DMS153 (cell line): ENCODE data around the gene DHRSX.
"Not testable (repeated sequence)": the region's sequence is repeated elsewhere in the genome, so short reads cannot be mapped to it uniquely, and the experiment has no call there.

ENCODE experiments used
- DNase-seq: peaks from one replicate; lab custom pipeline; 2025; lab: John Stamatoyannopoulos, UW

The DHRSX gene

DNA sequence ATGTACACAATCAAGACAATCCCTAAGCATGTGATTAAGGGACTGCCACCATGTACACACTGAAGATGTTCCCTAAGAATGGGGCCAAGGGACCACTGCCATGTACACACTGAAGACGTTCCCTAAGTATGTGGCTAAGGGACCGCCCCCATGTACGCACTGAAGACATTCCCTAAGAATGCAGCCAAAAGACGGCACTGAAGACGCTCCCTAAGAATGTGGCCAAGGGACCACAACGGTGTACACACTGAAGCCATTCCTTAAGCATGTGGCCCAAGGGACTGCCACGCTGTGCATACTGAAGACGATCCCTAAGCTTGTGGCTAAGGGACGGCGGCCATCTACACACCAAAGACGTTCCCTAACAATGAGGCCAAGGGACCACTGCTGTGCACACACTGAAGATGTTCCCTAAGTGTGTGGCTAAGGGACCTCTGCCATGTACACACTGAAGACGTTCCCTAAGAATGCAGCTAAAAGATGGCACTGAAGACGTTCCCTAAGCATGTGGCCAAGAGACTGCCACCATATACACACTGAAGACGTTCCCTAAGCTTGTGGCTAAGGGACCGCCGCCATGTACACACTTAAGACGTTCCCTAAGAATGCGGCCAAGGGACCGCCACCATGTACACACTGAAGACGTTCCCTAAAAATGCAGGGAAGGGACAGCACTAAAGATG lies 26.4 kb downstream of the DHRSX start:
- no peak for DNase-seq

DNA sequence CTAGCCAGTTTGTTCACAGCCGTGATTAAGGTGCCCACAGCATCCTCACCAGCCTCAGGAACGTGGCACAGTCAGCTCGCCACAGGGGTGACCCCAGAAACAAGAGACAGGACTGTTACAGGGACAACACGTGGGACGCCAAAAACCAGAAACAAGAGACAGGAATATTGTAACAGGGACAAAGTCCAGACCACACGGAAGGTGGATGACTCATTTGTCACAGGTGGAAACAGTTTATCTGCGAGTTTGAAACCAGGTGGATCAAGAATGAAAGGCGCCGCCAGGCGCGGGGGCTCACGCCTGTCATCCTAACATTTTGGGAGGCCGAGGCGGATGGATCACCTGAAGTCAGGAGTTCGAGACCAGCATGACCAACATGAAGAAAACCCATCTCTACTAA lies 27.7 kb downstream of the DHRSX start:
- not testable (repeated sequence) for DNase-seq

GRCh38 chrX:2471641-2472040 lies 29.1 kb downstream of the DHRSX start:
- no peak for DNase-seq

DNA sequence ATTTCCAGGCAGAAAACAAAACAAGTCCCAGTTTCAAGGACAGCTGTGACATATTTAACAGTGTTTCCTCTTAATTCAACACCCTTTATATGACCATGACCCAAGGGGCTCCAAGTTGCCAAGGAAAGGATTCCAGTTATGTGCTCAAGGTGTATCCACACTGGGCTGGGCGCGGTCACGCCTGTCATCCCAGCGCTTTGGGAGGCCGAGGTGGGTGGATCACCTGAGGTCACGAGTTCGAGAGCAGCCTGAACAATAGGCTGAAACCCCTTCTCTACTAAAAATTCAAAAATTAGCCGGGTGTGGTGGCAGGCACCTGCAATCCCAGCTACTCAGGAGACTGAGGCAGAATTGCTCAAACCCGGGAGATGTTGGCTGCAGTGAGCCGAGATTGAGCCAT lies 29.6 kb downstream of the DHRSX start:
- not testable (repeated sequence) for DNase-seq

DNA sequence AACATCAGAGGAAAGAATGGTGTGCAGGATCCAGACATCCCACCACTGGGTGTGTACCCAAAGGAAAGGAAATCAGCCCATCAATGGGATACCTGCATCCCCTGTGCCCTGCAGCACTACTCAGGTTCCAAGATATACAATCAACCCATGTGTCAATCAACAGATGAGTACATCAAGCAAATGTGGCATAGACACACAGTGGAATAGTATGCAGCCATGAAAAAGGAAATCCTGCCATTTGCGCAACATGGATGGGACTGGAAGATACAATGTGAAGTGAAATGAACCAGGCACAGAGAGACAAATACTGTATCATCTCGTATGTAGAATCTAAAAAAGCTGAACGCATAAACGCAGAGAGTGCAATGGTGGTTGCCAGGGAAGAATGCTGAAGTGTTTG lies 30.9 kb downstream of the DHRSX start:
- DNase-seq: not testable (repeated sequence)

GRCh38 chrX:2469196-2469685 lies 31.5 kb downstream of the DHRSX start:
- no peak for DNase-seq

- DNase-seq: no peak
These were observed 32.2 kb downstream of the DHRSX start for GRCh38 chrX:2468261-2469195.

DNA sequence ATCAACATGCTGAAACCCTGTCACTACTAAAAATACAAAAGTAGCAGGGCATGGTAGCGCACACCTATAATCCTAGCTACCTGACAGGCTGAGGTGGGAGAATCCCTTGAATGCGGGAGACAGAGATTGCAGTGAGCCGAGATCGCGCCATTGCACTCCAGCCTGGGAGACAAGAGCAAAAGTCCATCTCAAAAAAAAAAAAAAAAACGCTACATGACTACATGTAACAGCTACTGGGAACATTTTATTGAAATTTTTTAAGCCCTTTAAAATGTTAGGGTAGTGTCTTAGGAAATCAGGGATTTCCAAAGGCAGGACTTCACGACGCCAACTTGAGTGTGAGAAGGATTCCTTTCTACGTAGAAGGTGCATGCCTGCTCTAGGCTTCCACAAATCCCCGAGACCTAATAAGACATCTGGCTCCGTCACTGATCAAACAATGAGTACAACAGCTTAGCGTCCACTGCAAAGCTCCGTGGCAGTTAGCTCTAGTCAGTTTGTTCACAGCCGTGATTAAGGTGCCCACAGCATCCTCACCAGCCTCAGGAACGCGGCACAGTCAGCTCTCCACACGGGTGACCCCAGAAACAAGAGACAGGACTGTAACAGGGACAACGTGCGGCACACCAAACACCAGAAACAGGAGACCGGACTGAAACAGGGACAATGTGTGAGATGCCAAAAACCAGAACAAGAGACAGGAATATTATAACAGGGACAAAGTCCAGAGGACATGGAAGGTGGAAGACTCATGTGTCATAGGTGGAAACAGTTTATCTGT lies 33.7 kb downstream of the DHRSX start:
- no peak for DNase-seq

- no peak for DNase-seq
These were observed 36.1 kb downstream of the DHRSX start for GRCh38 chrX:2464677-2465166.

DNA sequence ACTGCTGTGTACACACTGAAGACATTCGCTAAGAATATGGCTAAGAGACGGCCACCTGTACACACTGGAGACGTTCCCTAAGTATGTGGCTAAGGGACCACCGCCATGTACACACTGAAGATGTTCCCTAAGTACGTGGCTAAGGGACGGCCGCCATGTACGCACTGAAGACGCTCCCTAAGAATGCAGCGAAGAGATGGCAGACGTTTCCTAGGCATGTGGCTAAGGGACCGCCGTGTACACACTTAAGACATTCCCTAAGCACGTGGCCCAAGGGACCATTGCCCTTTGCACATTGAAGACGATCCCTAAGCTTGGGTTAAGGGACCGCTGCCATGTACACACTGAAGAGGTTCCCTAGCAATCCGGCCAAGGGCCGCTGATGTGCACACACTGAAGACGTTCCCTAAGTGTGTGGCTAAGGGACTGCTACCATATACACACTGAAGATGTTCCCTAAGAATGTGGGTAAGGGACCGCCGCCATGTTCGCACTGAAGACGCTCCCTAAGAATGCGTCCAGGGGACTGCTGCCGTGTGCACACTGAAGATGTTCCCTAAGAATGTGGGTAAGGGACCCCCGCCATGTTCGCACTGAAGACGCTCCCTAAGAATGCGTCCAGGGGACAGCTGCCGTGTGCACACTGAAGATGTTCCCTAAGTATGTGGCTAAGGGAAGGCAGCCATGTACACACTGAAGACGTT lies 36.7 kb downstream of the DHRSX start:
- no peak for DNase-seq

DNA sequence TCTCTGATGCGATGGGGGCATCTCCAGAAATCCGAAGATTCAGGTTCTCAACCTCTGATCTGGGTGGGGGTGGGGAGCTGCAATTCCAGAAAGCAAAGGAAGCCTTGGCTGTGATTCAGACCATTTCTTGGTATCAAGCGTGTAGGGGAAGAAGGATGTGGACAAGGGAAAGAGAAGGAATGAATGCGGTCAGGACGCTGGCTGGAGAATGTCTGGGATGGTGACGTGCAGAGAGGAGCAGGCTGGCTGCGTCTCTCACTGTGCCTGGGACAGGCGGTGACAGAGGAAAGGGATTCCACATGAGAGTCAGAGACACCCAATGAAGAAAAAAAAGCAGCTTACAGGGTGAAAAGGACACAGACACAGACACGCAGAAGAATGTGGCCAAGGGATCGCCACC lies 37.3 kb downstream of the DHRSX start:
- not testable (repeated sequence) for DNase-seq

- no peak for DNase-seq
These were observed 38.0 kb downstream of the DHRSX start for GRCh38 chrX:2462780-2463179.

- DNase-seq: no peak
These were observed 38.7 kb downstream of the DHRSX start for GRCh38 chrX:2462074-2462473.

DNA sequence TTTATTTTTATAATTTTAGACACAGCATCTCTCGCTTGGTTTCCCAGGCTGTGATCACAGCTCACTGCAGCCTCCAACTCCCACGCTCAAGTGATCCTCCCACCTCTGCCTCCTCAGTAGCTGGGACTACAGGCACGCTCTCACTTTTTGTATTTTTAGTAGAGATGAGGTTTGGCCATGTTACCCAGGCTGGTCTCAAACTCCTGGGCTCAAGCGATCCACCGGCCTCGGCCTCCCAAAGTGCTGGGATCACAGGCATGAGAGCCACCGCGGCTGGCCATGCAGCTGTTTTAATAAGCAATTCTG lies 39.1 kb downstream of the DHRSX start:
- no peak for DNase-seq

GRCh38 chrX:2460821-2461710 lies 39.7 kb downstream of the DHRSX start:
- DNase-seq: not testable (repeated sequence)

DNA sequence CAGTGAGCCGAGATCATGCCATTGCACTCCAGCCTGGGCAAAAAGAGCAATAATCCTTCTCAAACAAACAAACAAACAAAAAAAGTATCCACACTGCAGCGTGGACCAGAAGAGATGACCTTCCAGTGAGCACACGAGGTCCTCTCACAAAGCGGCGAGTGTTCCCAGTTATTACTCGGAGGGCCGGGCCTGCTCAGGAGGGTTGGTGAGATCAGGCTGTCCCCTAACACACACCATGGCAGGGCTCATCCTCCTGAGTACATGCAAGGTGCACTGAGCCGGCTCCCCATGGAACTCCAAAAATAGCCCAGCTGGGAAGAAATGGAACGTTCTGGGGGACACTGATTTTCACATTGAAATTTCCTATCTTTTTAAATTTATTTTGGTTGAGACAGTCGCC lies 40.7 kb downstream of the DHRSX start:
- not testable (repeated sequence) for DNase-seq

- no peak for DNase-seq
These were observed 42.5 kb downstream of the DHRSX start for GRCh38 chrX:2458309-2458708.

DNA sequence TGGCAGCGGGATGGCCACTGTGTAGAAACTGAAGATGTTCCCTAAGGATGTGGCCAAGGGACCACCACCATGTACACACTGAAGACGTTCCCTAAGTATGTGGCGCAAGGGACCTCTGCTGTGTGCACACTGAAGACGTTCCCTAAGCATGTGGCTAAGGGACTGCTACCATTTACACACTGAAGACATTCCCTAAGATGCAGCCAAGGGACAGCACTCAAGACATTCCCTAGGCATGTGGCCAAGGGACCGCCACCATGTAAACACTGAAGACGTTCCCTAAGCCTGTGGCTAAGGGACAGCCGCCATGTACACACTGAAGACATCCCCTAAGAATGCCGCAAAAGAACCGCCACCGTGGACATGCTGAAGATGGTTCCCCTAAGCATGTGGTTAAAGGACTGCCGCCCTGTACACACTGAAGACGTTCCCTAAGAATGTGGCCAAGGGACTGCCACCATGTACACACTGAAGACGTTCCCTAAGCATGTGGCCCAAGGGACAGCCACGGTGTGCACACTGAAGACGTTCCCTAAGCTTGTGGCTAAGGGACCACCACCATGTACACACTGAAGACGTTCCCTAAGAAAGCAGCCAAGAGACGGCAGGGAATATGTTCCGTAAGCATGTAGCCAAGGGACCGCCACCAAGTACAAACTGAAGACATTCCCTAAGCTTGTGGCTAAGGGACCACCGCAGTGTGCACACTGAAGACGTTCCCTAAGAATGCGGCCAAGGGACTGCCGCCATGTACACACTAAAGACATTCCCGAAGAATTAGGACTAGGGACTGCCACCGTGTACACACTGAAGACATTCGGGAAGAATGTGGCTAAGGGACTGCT lies 43.3 kb downstream of the DHRSX start:
- DNase-seq: no peak

- not testable (repeated sequence) for DNase-seq
These were observed 44.7 kb downstream of the DHRSX start for GRCh38 chrX:2456091-2456490.

DNA sequence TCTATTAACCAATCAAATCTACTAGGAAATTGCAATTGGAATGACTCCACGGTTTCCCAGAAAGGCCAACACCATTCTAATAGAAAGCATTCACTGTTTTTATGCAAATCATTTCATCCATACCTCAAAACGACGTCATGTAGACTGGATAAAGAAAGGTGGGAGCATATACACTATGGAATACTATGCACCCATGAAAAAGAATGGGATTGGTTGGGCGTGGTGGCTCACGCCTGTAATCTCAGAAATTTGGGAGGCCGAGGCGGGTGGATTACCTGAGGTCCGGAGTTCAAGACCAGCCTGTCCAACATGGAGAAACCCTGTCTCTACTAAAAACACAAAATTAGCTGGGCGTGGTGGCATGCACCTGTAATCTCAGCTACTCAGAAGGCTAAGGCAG lies 46.2 kb downstream of the DHRSX start:
- DNase-seq: not testable (repeated sequence)
